NCI-H2171 treated with DMSO at 0.1 percent for 48 hours (cell line): Measurements from ENCODE around the gene RSPO1.
A peak's percentile ranks its signal among the peaks of the same experiment; 100 is the strongest.
"Not testable (repeated sequence)": the region's sequence is repeated elsewhere in the genome, so short reads cannot be mapped to it uniquely, and the experiment has no call there.

Source experiments
- DNase-seq: peaks from one replicate; lab custom pipeline; 2025; lab: John Stamatoyannopoulos, UW

The RSPO1 gene

DNA sequence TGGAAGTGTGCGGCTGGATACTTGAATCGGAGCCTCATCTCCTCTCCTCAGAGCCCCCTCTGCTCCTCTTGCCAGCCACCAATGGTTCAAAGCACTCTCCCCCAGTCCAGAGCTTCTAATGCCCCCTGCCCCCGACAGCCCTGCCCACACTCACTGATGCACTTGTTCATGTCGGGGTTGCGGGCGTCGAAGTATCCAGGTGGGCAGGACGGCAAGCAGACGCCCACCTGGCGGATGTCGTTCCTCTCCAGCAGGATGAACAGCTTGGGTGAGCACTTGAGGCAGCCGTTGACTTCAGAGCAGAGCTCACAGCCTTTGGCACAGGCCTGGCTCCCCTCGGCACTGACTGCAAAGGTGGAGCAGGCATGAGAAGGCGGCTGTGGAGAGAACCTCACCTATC, 18.4 kb downstream of the RSPO1 start:
- peak; percentile 79 for DNase-seq

DNA sequence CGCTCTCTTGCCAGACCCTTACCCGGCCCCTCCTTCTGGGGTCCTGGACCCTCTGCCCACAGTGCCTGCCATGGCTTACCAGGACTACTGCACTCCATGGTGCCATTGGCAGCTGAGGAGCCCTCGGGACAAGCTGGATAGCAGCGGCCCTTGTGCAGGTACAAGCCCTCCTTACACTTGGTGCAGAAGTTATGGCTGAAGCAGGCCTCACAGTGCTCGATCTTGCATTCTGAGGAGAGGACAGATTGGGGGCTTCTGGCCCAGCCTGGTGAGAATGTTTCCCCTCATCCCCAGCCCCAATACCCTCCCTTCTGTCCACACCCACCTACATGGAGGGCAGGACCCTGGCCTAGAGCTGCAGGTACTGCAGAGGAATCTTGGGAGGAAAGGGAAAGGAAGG, 20.6 kb downstream of the RSPO1 start:
- no peak for DNase-seq

- DNase-seq, result no peak
Observed at GRCh38 chr1:37612186-37612585, 22.5 kb downstream of the RSPO1 start.

DNA sequence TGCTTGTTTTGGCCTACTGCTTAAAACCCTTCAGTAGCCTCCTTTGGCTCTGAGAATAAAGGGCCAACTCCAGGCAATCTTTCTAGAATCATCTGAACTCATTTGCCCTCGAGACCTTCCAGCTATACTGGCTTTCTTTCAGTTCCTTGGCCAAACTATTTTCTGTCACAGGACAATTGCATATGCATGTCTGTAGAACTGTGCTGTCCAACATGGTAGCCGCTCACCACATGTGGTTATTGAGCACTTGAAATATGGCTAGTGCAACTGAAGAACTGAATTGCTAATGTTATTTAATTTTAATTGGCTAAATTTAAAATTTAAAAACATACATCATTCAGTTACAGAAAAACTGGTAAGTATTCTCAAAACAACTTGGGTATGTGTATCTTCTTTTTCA, 24.7 kb downstream of the RSPO1 start:
- DNase-seq, result no peak

DNA sequence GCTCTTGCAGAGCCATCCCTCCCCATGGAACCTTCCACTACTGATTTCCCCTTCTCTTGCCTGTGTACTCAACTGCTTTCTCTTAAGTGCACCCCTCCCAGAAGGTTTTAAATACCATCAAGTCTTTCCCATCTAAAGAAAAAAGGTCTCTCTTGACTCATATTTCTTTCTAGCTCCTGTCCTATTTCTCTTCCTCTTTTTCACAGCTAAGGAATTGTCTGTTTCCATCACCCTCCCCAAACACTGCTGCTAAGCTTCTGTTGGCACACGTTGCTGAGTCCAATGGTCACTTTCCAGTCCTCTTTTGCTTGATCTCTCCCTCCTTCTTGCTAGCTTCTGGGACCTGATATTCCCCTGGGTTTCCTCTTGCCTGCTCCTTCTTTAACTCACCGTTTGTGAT, 25.7 kb downstream of the RSPO1 start:
- DNase-seq, result no peak

DNA sequence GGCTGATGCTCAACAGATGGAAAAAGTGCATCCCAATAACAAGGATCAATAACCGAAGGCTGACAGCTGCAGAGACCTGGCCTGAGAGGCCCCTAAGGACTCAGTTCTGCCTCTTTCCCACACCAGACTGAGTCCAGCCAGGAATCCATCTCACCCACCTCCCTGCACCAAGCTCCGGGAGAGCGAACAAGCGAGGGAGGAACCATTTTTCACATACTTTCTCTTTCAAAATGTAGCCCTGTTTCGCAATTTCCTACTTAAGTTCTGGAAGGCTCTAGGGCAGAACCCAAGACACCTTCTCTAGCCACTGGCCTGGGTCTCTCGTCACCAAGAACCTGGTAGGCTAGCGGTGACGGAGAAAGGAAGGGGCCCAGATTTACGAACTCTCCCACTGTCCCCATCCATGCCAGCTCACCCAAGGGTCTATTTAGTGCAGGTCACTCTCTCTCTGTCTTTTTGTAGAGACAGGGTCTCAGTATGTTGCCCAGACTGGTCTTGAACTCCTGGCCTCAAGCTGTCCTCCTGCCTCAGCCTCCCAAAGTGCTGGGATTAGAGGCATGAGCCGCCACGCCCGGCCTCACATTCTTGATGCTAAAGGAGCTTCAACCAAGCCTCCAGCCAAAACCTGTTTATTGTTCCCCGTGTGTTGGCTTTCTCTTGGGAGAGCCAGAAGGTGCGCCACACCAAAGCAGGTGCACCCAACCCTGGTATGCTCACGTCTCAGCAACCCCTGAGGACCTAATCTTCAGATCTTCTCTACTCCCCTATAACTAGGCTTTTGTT, 28.0 kb downstream of the RSPO1 start:
- no peak for DNase-seq

- no peak for DNase-seq
Observed at GRCh38 chr1:37605806-37606474, 28.8 kb downstream of the RSPO1 start.

DNA sequence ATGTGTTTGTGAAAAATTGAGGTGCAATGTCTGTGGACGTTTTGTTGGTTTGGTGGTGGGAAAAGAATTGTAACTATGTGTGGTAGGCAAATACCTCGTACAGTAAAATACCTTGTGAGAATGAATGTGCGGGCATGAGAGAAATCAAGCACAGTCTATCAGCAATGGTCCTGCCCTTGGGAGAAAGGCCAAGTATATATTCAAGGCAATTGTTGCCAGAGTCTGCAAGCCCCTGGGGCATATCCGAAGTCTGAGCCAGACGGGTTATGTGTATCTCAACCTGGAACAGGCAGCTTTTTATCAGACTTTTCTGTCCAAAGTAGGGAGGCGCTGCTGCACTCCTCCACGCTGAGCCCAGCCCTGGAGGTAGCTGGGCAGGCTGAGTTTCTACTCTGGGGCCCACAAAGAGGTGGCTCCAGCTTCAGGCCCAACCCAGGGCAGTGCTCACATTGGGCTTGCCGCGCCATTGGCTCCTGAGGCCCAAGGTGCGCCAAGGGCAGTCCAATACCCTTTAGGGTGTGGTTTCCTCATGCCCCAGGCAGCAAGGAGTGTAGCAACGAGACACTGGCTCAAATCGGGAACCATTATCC, 29.5 kb downstream of the RSPO1 start:
- DNase-seq, result no peak

DNA sequence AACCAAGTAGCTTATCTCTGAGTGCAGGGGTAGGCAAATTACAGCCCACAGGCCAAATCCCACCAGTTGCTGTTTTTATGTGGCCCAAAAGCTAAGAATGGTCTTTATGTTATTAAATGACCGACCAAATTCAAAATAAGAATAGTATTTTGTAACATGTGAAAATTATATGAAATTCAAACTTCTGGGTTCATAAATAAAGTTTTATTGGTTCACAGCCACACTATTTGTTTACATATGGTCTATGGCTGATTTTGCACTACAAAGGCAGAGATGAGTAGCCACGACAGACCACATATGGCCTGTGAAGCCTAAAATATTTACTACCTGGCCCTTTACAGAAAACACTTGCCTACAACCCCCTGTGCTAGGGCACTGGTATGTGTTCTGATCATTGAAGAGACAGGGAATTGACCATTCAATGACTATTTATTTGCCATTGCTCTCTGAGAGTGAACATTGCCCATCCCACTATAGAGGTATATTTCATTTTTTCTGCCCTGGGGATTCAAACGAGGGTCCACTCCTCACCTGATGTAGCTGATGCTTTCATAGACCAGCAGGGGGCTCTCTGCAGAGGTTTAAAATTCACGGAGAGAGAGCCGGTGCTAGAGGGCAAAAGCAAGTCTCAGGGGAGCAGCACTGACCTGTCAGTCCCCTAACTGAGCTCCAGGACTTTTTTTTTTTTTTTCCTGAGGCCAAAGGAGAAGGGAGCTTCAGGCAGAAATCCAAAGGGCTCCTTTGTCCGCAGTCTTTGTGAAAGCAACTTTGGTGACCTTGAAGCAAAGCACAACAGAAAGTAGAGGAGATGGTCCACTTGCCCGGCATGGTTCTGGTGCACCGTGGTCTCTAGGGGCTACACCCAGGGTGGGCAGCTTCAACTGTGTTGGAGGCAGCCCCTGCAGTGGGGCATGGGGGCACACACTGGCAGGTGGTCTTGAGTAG, 31.7 kb downstream of the RSPO1 start:
- peak; percentile 6 for DNase-seq

- no peak for DNase-seq
Observed at GRCh38 chr1:37601441-37601840, 33.3 kb downstream of the RSPO1 start.

GRCh38 chr1:37599940-37600339, 34.8 kb downstream of the RSPO1 start:
- peak; percentile 2 for DNase-seq

DNA sequence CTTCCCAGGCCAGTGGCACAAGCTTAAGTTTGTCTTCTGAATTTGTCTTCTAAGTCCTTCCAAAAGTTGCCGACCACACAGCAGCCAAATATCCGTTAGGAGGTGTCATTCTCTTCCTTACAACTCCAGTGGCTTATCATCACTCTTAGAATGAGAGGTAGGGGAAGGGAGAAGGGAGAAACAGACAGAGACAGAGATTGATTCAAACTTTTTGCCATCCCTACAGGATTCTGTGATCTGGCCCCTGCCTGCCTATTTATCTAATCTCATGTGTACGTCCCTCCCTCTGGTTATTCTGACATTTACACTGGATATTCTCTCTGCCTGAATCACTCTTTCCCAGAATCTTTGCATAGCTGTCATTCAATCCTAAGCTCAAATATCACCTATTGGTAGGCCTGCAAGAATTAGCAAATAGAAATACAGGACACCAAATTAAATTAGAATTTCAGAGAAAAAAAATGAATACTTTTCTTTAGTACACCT, 38.5 kb downstream of the RSPO1 start:
- no peak for DNase-seq

GRCh38 chr1:37595440-37596181, 39.1 kb downstream of the RSPO1 start, which contains the start of gene GNL2:
Gene GNL2, minus strand, starts transcription at chr1:37595937. Its CDS starts 115 bp downstream, at chr1:37595822.
- DNase-seq, result peak; percentile 92

GRCh38 chr1:37593726-37594125, 41.0 kb downstream of the RSPO1 start:
- DNase-seq, result no peak

GRCh38 chr1:37588939-37589338, 45.8 kb downstream of the RSPO1 start:
- no peak for DNase-seq

DNA sequence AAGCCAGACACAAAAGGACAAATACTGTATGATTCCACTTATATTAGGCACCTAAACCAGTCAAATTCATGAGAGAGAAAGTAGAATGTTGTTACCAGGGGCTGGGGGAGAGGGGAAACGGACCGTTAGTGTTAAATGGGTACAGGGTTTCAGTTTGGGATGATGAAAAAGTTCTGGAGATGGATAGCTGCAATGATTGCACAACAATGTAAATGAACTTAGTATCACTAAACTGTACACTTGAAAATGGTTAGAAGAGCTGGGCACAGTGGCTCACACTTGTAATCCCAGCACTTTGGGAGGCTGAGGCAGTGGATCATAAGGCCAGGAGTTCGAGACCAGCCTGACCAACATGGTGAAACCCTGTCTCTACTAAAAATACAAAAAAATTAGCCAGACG, 50.1 kb downstream of the RSPO1 start:
- DNase-seq, result not testable (repeated sequence)

GRCh38 chr1:37575692-37576091, 59.0 kb downstream of the RSPO1 start:
- no peak for DNase-seq

GRCh38 chr1:37574834-37575480, 59.7 kb downstream of the RSPO1 start:
- no peak for DNase-seq

DNA sequence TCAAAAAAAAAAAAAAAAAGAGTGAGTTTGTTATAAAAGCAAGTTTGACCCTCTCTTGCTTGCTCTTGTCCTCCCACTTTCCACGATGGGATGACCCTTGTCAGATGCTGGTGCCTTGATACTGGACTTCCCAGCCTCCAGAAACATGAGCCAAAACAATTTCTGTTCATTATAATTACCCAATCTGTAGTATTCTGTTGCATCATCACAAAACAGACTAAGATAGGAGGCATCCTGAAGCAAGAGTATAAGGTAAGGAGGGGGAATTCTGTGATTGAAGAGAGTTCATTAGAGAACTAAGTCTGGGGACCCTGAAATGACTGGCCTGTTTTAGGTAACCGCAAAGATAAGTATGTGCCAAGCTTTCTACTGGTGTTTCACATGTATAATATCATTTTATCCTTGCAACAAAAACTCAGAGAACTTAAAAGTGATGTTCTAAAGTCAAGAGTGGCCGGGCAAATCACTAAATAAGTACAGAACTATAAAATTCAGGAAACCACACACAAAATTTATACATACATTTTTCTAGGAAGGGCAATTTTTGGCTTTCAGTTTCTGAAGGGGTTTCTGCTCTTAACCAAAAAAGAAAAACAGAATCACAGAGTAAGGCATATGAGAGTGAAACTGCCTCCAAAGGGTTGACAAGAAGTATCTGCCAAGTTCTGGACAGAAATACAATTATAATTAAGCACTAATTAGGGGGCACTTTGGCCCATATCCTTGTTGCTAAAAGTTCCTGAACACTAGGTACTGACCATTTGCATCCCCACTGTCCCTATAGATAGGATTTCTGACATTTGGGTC, 64.0 kb downstream of the RSPO1 start:
- no peak for DNase-seq

GRCh38 chr1:37567023-37567422, 67.7 kb downstream of the RSPO1 start:
- DNase-seq, result no peak
